Measurements from ENCODE around the gene HIGD2A.

GRCh38 chr5:176362233-176362490 is 26.4 kb upstream of the HIGD2A start:
- no peak for TF ChIP-seq TAF1 (IDR thresholded peaks at IDR 0.05; ENCODE audit: low read depth)
- TF ChIP-seq CTCF (IDR thresholded peaks at IDR 0.05; ENCODE audit: poor library complexity, severe bottlenecking) = no peak
- no peak for TF ChIP-seq POLR2AphosphoS5 (IDR thresholded peaks at IDR 0.05)
- TF ChIP-seq REST (IDR thresholded peaks at IDR 0.05; ENCODE audit: borderline replicate concordance) = no peak

All from neural cell (in vitro differentiated cells).